Esophagus muscularis mucosa (tissue), 4 donors: Measurements from ENCODE around the gene DIO3. TPM values are rescaled to one million over a fixed set of nuclear protein-coding genes. Genes with fewer than 3 reads are reported as not detected.

Experiments
- DNase-seq: peaks from one replicate; pipeline ENCODE4 v3.0.0-alpha.2; 2017; ENCODE audit errors: extremely low spot score
- H3K27ac ChIP-seq, 4 donors: fragments of 200-600 bp; sonication (generic); replicated peaks in 1 of 4; 1 replicate in 3 of 4; 2 replicates in 1 of 4; pipeline ENCODE4 v1.5.1; 2016 to 2019; ENCODE audit warnings: mild to moderate bottlenecking in 1 of 4
- H3K27me3 ChIP-seq, 4 donors: fragments of 200-600 bp; sonication (generic); one replicate each; pipeline versions ENCODE4 v1.5.1 to v1.6.0; 2016 to 2019
- H3K36me3 ChIP-seq, 4 donors: fragments of 200-600 bp; sonication (generic); one replicate each; pipeline ENCODE4 v1.5.1; 2016 to 2019
- H3K4me1 ChIP-seq, 4 donors: fragments of 200-600 bp; sonication (generic); one replicate each; pipeline ENCODE4 v1.5.1; 2016 to 2019
- H3K4me3 ChIP-seq, 4 donors: fragments of 200-600 bp; sonication (generic); 1 replicate in 2 of 4; 2 replicates in 2 of 4; pipeline ENCODE4 v1.5.1; 2016 to 2019; ENCODE audit warnings: mild to moderate bottlenecking in 4 of 4, moderate library complexity in 1 of 4
- H3K9me3 ChIP-seq, 4 donors: fragments of 200-600 bp; sonication (generic); 1 replicate in 3 of 4; 2 replicates in 1 of 4; pipeline ENCODE4 v1.5.1; 2016 to 2019
- CTCF ChIP-seq, 3 experiments: fragments of 200-600 bp in 2 of 3; fragments of 450-650 bp in 1 of 3; sonication (generic) in 2 of 3; IDR thresholded peaks; one replicate each; pipeline ENCODE4 v1.5.1; 2017 to 2019; ENCODE audit warnings: antibody characterized with exemption in 3 of 3, mild to moderate bottlenecking in 2 of 3, moderate library complexity in 1 of 3
- EP300 ChIP-seq: sonication (generic); formaldehyde crosslinking; IDR thresholded peaks from one replicate; pipeline ENCODE4 v1.6.1; 2017; ENCODE audit warnings: antibody characterized with exemption
- POLR2A ChIP-seq: fragments of 450-650 bp; IDR thresholded peaks from one replicate; pipeline ENCODE4 v1.6.1; 2017; ENCODE audit warnings: antibody characterized with exemption, moderate library complexity, mild to moderate bottlenecking, low read depth
- POLR2AphosphoS5 ChIP-seq, 2 donors: sonication (generic); formaldehyde crosslinking; IDR thresholded peaks; one replicate each; pipeline ENCODE4 v1.6.1; 2017; ENCODE audit warnings: antibody characterized with exemption in 2 of 2
- WGBS: methylation state at CpG from one replicate; pipeline ENCODE4 v1.1.5; 2018; 5-methylcytosine and 5-hydroxymethylcytosine counted together
- intact Hi-C: fragments of 100-400 bp; cut with DNase I; formaldehyde crosslinking; loops from one replicate; pipeline ENCODE4 v1.15.1; 2023
- total RNA-seq, 4 donors: library from RNA; depleted of rRNA; stranded (reverse); fragments of >200 nt; gene quantifications; one replicate each; pipeline versions ENCODE4 v1.1.0 to v1.2.1, GENCODE V29; 2016

The DIO3 gene
- total RNA-seq, 4 donors from 2014 or later = 0.99 to 1.7 (median 1.2) TPM

GRCh38 chr14:101535232-101535631 is 26.1 kb upstream of the DIO3 start:
- Histone ChIP-seq H3K9me3 (no peaks in the 10 kb centered on the region), H3K4me3 (no peak overlapping the region), H3K36me3 (no peaks in the 10 kb centered on the region), H3K4me1 (no peaks in the 10 kb centered on the region), H3K27ac (no peak overlapping the region), H3K27me3 (peaks cover 0 to 24% (median 0%) of the 10 kb centered on the region in 4 donors)
- no peak for DNase-seq
- TF ChIP-seq POLR2A = no peak
- no peak for TF ChIP-seq CTCF (IDR thresholded peaks at IDR 0.05)
- TF ChIP-seq POLR2AphosphoS5 (IDR thresholded peaks at IDR 0.05) = no peak
- TF ChIP-seq EP300 = no peak
- intact Hi-C loops = no loop called here
- WGBS = 72% methylated on average over 9 of the region's 9 CpGs

- no peaks in the 10 kb centered on the region for H3K36me3 ChIP-seq
- H3K4me1 ChIP-seq = no peaks in the 10 kb centered on the region
- no peak overlapping the region for H3K27ac ChIP-seq
- intact Hi-C loops = no loop called here
- TF ChIP-seq POLR2A (no peak), POLR2AphosphoS5 (IDR thresholded peaks at IDR 0.05) (no peak), EP300 (no peak), CTCF (IDR thresholded peaks at IDR 0.05) (no peak)
- H3K9me3 ChIP-seq = no peaks in the 10 kb centered on the region
- H3K4me3 ChIP-seq = no peak overlapping the region
- WGBS = 79% methylated on average over 8 of the region's 8 CpGs
- no peak for DNase-seq
- peaks cover 0 to 24% (median 0%) of the 10 kb centered on the region in 4 donors for H3K27me3 ChIP-seq
Measured at GRCh38 chr14:101535701-101536207, 25.5 kb upstream of the DIO3 start.

- intact Hi-C loops = no loop called here
- no peaks in the 10 kb centered on the region for H3K9me3 ChIP-seq
- TF ChIP-seq EP300 (no peak), POLR2AphosphoS5 (IDR thresholded peaks at IDR 0.05) (no peak), POLR2A (no peak), CTCF (IDR thresholded peaks at IDR 0.05) (no peak)
- WGBS = 93% methylated on average over 6 of the region's 7 CpGs
- DNase-seq = no peak
- H3K4me3 ChIP-seq = no peak overlapping the region
- H3K36me3 ChIP-seq = no peaks in the 10 kb centered on the region
- no peak overlapping the region for H3K27ac ChIP-seq
- H3K4me1 ChIP-seq = no peaks in the 10 kb centered on the region
- peaks cover 0 to 24% (median 0%) of the 10 kb centered on the region in 4 donors for H3K27me3 ChIP-seq
Measured at GRCh38 chr14:101537286-101537685, 24.0 kb upstream of the DIO3 start.

GRCh38 chr14:101538878-101539277 is 22.4 kb upstream of the DIO3 start:
- H3K36me3 ChIP-seq = no peaks in the 10 kb centered on the region
- WGBS = 38% methylated on average over 5 of the region's 5 CpGs
- H3K4me3 ChIP-seq = no peak overlapping the region
- TF ChIP-seq POLR2A (no peak), EP300 (no peak), POLR2AphosphoS5 (IDR thresholded peaks at IDR 0.05) (no peak)
- no peaks in the 10 kb centered on the region for H3K4me1 ChIP-seq
- no peak for DNase-seq
- intact Hi-C loops = no loop called here
- H3K9me3 ChIP-seq = peaks cover 0 to 4% (median 0%) of the 10 kb centered on the region in 4 donors
- H3K27me3 ChIP-seq = peaks cover 0 to 24% (median 0%) of the 10 kb centered on the region in 4 donors
- no peak overlapping the region for H3K27ac ChIP-seq

- no peak for TF ChIP-seq CTCF (IDR thresholded peaks at IDR 0.05)
- TF ChIP-seq POLR2A = no peak
- TF ChIP-seq POLR2AphosphoS5 (IDR thresholded peaks at IDR 0.05) = no peak
- TF ChIP-seq EP300 = no peak
- Histone ChIP-seq H3K9me3 (peaks cover 0 to 13% (median 2%) of the 10 kb centered on the region in 4 donors), H3K27me3 (peaks cover 0 to 24% (median 0%) of the 10 kb centered on the region in 4 donors), H3K4me1 (no peaks in the 10 kb centered on the region), H3K36me3 (no peaks in the 10 kb centered on the region), H3K4me3 (no peak overlapping the region), H3K27ac (no peak overlapping the region)
- intact Hi-C loops = no loop called here
- DNase-seq = no peak
- WGBS = 86% methylated on average over 11 of the region's 11 CpGs
Measured at GRCh38 chr14:101539880-101540279, 21.4 kb upstream of the DIO3 start.
